Skin of body (tissue), 2 donors: Measurements from ENCODE around the gene TMEM204. TPM values are rescaled to one million over a fixed set of nuclear protein-coding genes. Genes with fewer than 3 reads are reported as not detected.

ENCODE experiments used
- DNase-seq: peaks from one replicate; lab custom pipeline; 2025; lab: John Stamatoyannopoulos, UW
- total RNA-seq: library from RNA; depleted of rRNA; stranded (reverse); fragments of >200 nt; gene quantifications from one replicate; pipeline ENCODE4 v1.2.3, GENCODE V29; 2014

TMEM204 gene
- total RNA-seq, 1 donor from 2014 or later, result 6.2 TPM

DNA sequence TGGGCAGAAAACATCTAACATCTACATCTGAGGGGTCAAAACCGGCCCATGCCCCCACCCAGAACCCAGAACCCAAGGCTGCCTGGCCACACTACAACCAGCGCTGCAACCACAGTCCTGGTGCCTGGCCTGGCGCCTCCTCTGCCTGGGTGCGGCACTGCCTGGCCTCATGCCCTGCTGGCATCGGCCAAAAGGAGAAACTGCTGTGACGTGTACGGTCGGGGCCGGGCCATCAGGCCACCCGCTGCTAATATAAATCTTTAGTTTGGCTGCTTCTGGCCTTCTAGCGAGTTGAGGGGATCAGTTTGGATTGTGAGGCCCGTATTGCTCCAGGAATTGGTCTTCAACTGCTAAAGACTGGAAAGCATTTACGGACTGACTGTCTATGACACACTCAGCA, 22.8 kb downstream of the TMEM204 start:
- DNase-seq, result no peak

DNA sequence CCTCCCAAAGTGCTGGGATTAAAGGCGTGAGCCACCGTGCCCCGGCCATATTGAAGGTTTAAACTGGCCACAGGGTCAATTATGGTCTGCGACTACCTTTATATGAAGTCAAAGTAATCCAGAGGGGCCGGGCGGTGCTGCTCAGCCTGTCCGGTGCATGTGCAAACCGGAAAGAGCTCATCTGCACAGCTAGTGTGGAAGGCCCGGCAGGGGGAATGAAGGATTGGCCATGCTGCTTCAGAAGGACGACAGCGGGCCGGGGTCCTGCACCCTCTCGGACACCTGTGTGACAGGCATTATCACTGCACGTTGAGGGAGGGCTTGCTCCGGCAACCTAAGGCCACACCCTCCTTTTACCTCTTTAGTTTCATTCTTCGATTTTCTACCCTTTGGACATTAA, 23.6 kb downstream of the TMEM204 start:
- no peak for DNase-seq

DNA sequence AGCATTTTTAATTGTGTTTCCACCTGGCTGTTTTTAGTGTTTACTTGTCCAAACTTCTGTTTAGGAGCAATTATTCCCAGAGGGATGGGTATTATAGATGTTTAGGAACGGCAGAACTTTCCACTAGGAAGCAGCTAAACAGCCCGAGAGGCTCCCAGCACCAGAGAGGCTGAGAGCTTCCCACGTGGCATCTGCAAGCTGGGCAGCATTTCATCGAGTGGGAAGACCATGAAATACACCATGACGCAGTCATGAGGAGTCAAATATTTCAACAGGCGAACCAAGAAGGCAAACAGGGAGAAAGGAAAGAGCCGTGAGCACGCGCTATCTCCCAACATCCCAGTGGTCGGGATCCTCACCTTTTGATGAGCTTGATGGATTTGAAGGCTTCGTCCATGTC, 24.1 kb downstream of the TMEM204 start:
- no peak for DNase-seq

DNA sequence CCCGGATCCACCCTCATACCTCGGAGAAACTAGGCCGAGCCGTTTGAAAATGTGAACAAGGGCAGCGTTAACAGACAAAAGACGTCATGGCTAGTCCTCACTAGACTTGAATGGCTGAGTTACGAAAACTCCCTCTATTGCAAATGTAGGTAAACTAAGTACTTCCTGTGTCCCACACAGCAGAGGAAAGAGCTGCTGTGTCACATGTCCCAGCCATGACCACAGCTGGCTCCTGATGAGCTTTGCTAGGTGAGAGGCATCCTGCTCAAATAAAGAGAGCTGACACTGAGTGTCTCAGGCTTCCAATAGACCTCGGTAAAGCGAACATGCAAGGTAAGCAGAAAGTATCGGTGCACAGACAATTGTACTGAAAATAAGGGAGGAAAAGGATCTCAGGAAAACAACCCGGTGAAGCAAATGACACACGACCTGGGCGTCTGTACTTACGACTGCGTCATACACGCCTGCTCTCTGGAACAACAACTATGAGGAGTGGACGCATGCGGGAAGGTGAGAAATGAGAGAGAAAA, 26.0 kb downstream of the TMEM204 start:
- DNase-seq, result no peak

DNA sequence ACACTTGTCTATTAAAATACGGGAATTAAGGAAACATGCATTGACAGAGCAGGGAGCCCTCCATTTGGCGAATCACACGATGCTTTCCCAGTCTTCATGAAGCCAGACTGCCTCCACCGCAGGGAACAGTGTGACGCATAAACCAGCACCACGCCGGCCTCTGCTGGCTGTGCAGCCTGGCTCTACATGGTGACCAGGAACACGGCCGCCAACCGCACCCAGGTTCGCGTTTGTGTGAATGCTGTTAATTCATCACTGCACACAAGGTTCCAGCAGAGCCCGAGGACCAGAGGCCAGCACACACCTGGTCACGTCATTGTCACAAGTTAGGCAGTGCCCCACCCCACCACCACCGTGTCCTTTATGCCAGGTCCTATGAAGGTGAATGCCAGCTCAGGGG, 26.7 kb downstream of the TMEM204 start:
- DNase-seq, result no peak

DNA sequence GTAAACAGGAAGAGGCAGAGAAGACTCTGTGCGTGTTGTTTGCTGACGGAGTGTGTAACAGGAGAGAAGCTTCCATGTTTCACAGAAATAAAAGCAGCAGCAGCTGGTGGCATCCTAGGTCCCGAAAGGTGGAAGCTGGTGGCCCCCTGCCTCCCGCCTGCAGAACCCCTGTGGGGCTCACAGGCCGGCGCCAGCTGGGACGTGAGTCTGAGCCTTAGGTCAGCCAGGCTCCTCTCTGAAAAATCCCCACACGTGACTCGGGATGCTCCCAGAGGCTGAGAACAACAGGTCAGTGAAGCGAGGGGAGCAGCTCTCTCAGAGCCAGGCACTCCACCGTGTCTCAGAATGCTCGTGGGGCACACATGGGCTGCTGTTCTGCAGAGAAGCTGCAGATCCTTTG, 27.4 kb downstream of the TMEM204 start:
- DNase-seq, result no peak

DNA sequence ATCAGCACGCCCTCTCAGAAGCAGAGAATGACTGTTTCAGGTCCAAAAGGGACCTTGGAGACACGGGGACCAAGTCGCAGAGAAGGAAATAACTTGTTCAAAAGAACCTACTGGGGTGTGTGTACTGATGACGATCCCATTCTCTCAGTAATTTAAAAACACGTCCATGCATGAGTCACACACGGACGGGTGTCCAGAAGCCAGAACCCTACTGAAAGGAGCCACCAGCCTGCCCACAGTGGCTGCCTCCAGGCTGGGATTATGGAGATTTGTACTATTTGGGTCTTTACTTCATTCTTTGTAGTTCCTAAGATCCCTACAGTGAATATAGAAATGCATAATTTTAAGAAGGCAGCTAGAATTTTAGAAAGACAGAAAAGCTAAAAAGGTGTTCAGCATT, 27.8 kb downstream of the TMEM204 start:
- no peak for DNase-seq

DNA sequence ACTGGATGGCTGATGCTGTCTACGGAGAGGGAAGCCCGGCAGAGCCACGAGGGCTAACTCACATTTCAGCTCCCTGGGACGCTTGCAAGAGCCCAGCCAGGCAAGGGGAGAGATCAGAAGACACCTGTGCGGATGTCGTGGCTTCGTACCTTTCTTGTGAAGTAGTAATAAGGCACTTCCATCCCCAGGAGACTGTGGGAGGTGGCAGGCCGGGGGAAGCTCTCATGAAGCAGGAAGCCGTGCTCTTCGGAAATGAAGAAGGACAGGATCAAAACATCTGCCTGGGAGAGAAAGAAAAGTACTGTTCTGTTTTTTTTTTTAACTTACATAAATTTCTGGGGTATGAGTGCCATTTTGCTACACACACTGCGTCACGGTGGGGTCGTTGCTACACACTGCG, 28.4 kb downstream of the TMEM204 start:
- no peak for DNase-seq

DNA sequence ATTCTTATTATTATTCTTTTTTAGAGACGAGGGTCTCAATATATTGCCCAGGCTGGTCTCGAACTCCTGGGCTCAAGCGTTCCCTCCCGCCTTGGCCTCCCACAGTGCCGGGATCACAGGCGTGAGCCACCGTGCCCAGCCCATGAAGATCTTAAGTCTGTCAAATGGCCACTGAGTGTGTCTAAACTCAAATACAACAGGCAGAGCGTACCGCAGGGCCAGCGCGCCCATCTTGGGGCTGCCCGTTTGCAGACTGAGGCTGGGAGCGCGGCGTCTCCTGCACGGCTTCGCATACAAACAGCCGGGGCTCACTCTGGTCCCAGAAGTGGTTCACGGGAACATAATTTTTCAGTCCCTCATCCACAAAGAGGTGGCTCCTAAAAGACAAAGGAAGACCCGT, 30.3 kb downstream of the TMEM204 start:
- DNase-seq, result no peak

DNA sequence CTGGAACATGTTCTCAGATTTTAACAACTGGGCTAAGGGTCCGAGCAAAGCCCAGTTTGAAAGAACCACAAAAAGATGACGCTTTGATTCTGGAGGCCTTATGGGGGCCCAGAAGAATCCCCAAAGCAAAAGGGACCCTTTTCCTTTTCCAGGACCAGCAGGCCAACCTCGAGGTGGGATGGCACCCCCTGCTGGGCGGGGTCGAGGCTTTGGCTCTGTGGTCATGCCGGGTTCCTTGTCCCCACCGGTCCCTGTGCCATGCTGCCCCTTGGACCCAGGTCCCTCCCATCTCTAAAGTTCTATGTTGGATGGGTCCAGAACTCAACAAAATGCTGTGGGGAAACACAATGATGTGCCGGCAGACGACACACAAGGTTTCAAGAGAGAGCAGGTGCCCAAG, 30.9 kb downstream of the TMEM204 start:
- no peak for DNase-seq

DNA sequence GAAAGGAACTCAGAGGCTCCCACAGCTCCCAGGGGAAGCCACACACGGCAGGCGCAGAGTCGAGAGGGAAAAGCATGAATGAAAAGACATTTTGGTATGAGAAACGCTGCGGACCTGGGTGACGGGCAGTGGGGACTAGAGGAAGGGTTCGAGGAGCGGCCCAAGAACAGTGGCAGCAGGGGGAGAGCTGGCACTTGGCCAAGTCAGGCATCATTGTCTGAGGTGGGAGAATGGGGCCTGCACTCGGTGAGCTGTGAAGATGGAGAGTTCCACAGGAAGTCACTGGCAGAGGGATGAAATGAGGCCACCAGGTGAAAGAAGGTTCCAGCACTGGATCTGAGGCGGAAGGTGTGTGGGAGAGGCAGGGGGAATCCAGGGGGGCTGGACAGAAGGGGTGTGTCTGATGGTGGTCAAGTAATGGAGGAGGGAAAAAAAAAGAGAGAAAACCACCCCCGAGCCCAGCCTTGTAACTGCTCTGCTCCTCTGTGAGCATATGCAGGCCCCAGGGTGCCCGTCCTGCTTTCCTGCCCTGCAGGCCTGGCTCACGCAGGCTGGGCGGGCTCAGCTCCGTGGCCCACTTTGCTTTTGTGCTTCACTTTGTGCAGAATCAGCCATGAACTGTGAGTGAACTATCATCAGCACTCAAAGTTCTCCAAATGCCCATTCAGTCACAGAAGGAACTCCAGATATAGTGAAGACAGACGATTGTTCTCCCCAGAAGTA, 31.8 kb downstream of the TMEM204 start:
- DNase-seq, result no peak

DNA sequence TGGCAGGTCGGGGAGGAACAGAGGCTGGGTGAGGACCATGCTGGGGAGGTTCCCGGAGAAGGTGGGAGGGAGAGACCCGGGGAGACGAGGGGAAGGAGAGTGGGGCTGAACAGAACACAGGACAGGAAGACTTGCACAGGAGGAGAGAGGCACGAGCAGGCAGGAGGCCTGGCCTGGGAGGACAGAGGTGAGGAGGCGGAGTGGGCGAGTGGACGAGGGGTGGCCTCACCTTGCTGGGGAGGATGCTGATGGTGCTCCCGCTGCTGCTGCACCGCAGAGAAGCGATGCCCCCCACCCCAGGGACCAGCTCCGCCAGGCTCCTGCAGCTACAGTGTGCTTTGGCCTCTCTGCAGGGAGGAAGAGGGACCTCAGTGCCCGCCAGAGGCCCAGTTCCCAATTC, 34.5 kb downstream of the TMEM204 start:
- no peak for DNase-seq

DNA sequence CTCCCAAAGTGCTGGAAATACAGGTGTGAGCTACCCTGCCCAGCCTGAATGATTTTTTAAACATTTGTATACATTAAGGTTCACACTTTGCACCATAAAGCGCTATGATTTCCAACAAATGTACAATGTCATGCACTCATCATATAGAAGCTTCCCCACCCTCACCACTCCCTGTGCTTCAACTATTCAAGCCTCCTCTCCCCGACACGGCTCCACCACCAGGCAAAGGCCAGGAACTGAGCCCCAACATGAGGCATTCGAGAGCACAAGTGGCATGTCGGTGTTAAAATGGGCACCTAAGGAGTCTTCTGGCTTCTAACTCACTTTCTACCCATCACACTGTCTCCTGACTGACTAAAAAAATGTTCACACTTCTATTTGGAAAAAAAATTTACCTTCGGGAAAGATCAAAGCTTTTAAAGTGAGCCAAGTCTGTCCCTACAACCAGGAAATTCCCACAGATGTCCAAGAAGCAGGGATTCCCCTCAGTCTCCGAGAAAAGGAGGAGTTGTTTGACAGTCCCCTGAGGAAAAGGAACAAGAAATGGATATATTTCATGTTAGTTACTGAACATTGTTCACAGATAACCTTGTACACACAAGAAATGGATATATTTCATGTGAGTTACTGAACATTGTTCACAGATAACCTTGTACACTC, 37.7 kb downstream of the TMEM204 start:
- no peak for DNase-seq

DNA sequence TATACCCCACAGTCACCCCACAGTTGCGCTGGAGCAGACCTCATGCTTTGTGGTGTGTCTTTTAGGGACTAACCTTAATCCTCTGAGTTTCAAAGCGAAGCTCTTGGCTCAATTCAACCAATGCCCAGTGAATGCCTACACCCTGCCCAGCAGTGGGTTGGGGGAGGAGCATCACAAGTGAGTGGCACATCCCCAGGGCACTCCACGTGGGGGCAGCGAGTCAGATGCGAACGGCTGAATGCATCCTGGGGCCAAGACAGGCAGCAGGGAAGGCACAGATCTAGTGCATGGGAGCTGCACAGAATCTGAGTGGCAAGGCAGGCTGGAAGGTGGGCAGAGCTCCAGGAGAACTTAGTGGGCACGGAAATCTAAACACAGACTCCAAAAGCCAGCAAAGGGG, 39.2 kb downstream of the TMEM204 start:
- no peak for DNase-seq

DNA sequence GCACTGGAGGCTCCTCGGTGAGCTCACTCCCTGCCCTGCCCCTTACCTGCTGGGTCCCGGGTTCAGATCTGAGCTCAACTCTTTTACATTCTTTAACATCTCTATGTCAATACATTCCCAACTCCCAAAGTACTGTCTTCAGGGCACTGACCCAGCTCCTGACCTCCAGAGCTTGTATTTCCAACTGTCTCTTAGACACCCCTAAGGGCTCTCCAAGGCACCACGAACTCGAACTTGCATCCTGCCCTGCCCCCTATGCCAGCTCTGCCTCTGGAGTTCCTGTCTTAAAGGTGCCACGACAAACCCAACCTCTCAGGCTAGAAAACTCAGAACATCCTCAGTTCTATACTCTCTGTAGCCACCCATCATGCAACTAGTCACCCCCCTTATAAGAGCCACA, 39.8 kb downstream of the TMEM204 start:
- no peak for DNase-seq

DNA sequence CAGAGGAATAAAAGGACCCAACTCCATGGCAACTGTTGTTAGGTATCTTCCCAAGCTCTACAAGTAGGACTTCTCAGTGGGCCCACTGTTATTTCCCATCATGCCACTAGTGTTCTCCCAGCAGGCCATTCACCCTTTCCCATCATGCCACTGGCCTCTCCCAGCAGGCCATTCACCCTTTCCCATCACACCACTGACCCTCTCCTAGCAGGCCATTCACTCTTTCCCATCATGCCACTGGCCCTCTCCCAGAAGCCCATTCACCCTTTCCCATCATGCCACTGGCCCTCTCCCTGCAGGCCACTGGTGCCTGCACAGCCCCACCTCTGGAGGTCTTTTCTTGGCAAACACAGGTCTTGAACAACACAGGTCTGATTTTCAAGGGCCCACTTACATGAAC, 42.1 kb downstream of the TMEM204 start:
- no peak for DNase-seq

DNA sequence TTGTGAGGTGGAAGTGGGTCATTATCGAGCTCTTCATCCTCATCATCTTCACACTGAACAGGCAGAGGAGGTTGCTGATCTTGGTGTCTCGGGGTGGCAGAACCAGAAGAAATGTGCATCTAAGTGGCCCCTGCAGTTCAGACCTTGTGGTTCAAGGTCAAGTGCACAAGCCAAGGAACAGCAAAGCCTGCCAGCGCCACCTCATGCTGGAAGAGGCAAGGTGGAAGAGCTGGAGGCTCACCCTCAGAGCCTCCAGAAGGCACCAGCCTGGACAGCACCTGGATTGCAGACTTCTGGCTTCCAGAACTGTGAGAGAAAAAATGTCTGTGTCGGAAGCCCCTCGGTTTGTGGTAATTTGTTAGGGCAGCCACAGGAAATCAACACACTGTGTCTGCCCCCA, 45.7 kb downstream of the TMEM204 start:
- DNase-seq, result no peak

DNA sequence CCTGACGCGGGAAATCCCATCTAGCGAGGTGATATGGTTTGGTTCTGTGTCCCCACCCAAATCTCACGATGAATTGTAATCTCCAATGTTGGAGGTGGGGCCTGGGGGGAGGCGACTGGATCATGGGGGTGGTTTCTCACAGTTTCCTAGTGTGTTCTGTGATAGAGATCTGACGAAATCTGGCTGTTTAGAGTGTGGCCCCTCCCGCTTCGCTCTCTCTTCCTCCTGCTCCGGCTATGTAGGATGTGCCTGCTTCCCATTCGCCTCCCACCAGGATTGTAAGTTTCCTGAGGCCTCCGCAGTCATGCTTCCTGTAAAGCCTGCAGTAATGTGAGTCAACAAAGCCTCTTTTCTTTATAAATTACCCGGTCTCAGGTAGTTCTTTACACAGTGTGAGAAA, 46.8 kb downstream of the TMEM204 start:
- DNase-seq, result no peak

DNA sequence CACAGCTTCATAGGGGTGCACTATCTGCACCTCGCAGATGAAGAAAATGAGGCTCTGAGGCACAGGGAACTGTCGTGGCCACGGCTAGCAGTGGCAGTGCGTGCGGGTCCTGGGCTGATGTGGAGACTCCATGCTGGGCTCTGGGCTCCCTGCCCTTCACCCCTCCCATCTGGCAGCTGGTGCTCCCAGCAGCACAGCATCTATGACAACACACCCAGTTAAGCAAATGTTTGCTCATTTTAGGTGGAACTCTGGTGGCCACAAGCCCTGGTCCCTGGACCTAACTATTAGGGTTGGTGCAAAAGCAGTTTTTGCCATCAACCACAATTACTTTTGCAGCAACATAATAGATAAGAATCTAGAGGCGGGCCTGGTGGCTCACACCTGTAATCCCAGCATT, 47.5 kb downstream of the TMEM204 start:
- DNase-seq, result no peak

DNA sequence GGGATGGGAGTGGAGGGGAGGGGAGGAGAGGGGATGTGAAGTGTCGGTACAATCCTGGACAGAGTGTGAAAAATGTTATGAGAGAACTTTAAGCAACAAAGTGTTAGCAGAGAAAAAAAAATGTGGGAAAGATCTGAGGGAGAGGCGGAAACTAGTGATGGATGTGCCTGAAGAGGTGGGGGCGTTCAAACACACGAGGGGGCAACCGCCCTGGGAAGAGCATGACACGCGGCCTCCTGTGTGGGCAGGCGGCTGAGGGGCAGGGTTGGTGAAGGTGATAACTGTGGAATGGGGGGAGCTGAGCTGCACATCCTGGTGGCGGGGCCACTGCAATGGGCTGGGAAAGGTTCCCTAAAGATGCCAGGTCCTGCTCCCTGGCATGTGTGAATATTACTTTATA, 48.3 kb downstream of the TMEM204 start:
- DNase-seq, result no peak

DNA sequence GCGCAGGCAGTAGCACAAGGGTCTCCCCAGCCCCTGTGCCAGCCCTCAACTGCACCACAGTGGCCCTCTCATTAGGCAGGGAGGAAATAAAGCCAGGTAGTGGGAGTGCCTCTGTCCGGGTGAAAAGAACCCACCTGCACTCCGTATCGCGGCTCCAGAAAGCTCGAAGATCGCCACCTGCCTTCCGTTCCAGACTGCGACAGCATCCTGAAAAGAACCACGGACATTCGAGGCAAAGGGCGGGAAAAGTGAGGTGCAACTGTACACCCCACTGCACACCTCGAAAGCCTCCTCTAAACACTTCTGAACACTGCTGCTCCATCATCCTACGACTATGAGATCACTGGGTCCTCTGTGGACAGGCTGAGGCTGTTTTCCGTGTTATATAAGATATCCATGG, 49.7 kb downstream of the TMEM204 start:
- DNase-seq, result no peak

DNA sequence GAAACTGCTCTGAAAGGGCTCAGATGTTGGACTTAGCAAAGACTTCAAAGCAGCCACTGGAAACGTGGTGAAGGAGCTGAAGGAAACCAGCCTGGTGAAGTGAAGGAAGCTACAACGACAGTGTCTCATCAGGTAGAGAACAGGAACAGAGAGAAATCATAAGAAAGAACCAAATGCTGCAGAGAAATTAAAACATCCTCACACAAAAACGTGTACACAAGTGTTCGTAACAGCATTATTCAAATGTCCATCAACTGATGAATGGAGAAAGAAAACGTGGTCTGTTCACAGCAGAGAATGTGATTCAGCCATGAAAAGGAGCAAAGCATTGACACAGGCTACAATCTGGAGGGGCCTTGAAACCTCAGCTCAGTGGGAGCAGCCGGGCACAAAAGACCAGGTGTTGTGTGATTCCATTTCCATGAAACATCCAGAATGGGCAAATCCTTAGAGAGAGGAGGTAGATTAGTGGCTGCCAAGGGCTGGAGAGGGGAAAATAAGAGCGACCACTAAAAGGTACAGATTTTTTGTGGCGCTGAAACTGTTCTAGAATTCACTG, 51.5 kb downstream of the TMEM204 start:
- DNase-seq, result no peak

DNA sequence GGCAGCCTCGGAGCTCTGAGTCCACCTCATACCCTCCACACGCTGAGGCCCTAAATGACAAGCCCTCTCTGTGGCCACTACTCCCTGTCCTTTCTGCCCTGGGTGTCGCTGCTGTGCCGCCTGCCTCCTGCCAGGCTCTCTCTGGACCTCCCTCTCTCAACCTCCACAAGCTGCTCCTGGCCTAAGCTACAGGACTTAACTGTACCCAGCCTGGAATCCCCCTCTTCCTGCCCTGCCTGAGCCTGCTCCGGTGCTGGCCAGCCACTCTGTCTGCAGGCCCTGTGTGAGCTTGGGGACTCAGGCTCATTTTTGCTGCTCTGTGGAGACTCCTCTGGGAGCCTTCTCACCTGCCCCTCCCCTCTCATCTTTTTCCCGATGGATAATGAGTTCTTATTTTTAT, 56.9 kb downstream of the TMEM204 start:
- DNase-seq, result no peak
